Ovary (tissue), 9 donors: ENCODE measurements around the gene THOC2. TPM values are rescaled to one million over a fixed set of nuclear protein-coding genes. Genes with fewer than 3 reads are reported as not detected.

ENCODE experiments used
- DNase-seq, 5 donors: peaks; one replicate each; pipeline ENCODE4 v3.0.0-alpha.2; 2019 to 2020
- H3K27ac ChIP-seq, 2 donors: fragments of 200-600 bp; one replicate each; pipeline versions ENCODE4 v1.5.1 to v1.8.0; 2019 to 2022
- H3K27me3 ChIP-seq: fragments of 200-600 bp; one replicate; pipeline ENCODE4 v1.8.0; 2022
- H3K36me3 ChIP-seq: fragments of 200-600 bp; sonication (generic); one replicate; pipeline ENCODE4 v1.5.1; 2019
- H3K4me1 ChIP-seq: one replicate; pipeline ENCODE4 v1.8.1; 2013; ENCODE audit warnings: mild to moderate bottlenecking, moderate library complexity; ENCODE audit not compliant: insufficient read depth
- H3K4me3 ChIP-seq: fragments of 200-600 bp; sonication (generic); one replicate; pipeline ENCODE4 v1.5.1; 2017
- H3K9me3 ChIP-seq, 2 donors: fragments of 200-600 bp in 1 of 2; sonication (generic) in 1 of 2; one replicate each; pipeline versions ENCODE4 v1.5.1 to v1.8.1; 2013 to 2019; ENCODE audit warnings: mild to moderate bottlenecking in 1 of 2, moderate library complexity in 1 of 2
- CTCF ChIP-seq, 3 donors: fragments of 450-650 bp in 2 of 3; fragments of 200-600 bp in 1 of 3; IDR thresholded peaks; one replicate each; pipeline versions ENCODE4 v1.5.1 to v1.8.0; 2016 to 2022; ENCODE audit warnings: antibody characterized with exemption in 3 of 3, mild to moderate bottlenecking in 1 of 3
- EP300 ChIP-seq: sonication (generic); formaldehyde crosslinking; IDR thresholded peaks from one replicate; pipeline ENCODE4 v1.6.1; 2017; ENCODE audit warnings: antibody characterized with exemption
- POLR2A ChIP-seq: fragments of 450-650 bp; IDR thresholded peaks from one replicate; pipeline ENCODE4 v1.6.1; 2017; ENCODE audit warnings: antibody characterized with exemption, mild to moderate bottlenecking, moderate library complexity
- WGBS, 3 donors: extraction: QIAGEN DNeasy Blood & Tissue Kit in 1 of 3; methylation state at CpG; one replicate each; pipeline versions ENCODE4 v1.1.5 to v1.1.7; 2013 to 2017; 5-methylcytosine and 5-hydroxymethylcytosine counted together
- intact Hi-C, 4 donors: fragments of 100-400 bp; cut with DNase I; formaldehyde crosslinking; loops; one replicate each; pipeline versions ENCODE4 v1.11.0 to v1.15.1; 2022 to 2023
- polyA plus RNA-seq, 2 donors: library from polyadenylated mRNA; stranded (reverse); fragments of 200-250 nt in 1 of 2; fragments of 350-450 nt in 1 of 2; fragmentation: Illumina TruSeq in 1 of 2; extraction: RNeasy Lipid Tissue Mini Kit (QIAGEN cat#74804) in 1 of 2; gene quantifications; one replicate each; pipeline ENCODE4 v1.2.3, GENCODE V29; 2013 to 2014
- total RNA-seq, 7 donors: library from RNA; depleted of rRNA in 2 of 7; stranded (reverse); fragments of >200 nt in 2 of 7; fragmentation: NEBNext Ultra II Directional in 3 of 7; extraction: Animal tissue kit (Norgen Biotek cat#: 25700) in 3 of 7; gene quantifications; one replicate each; pipeline versions ENCODE4 v1.1.0 to v1.2.4, GENCODE V29; 2016 to 2023
- donor health status: DM: no; HTN: no; CAD: no; lungs with moderate emphysema.
- donor health status: DM: no; HTN: no; CAD: no.
- donor health status: Bipolar disorder and iron deficiency.
- donor health status: DM: yes; HTN: yes; CAD: no.
- donor health status: DM: no; HTN: no; CAD: no.
- donor health status: DM: yes; HTN: yes; CAD: no.

Gene THOC2
- total and polyA plus RNA-seq, 9 donors, result 37.0 to 91.9 (median 77.7) TPM

GRCh38 chrX:123755107-123755506, 22.3 kb upstream of the THOC2 start:
- Histone ChIP-seq H3K4me1 (no peaks in the 10 kb centered on the region), H3K4me3 (no peak overlapping the region), H3K9me3 (no peaks in the 10 kb centered on the region), H3K27me3 (no peaks in the 10 kb centered on the region), H3K27ac (no peak overlapping the region), H3K36me3 (no peaks in the 10 kb centered on the region)
- no peak for DNase-seq
- intact Hi-C loops, result no loop called here
- TF ChIP-seq CTCF (IDR thresholded peaks at IDR 0.05), result no peak
- TF ChIP-seq POLR2A, result no peak
- TF ChIP-seq EP300, result no peak
- WGBS, 3 donors, result 72 to 82% (median 74%) methylated on average over 2 of the region's 2 CpGs

- Histone ChIP-seq H3K4me1 (no peaks in the 10 kb centered on the region), H3K27ac (no peak overlapping the region), H3K36me3 (no peaks in the 10 kb centered on the region), H3K27me3 (no peaks in the 10 kb centered on the region), H3K9me3 (no peaks in the 10 kb centered on the region), H3K4me3 (no peak overlapping the region)
- DNase-seq, result no peak
- TF ChIP-seq EP300 (no peak), POLR2A (no peak), CTCF (IDR thresholded peaks at IDR 0.05) (no peak)
- WGBS, 3 donors, result 80 to 87% (median 84%) methylated on average over 8 of the region's 8 CpGs
- intact Hi-C loops, result no loop called here
Measured at GRCh38 chrX:123753656-123754350, 21.0 kb upstream of the THOC2 start.

- H3K36me3 ChIP-seq, result no peaks in the 10 kb centered on the region
- H3K9me3 ChIP-seq, result no peaks in the 10 kb centered on the region
- no peak overlapping the region for H3K4me3 ChIP-seq
- WGBS, 3 donors, result 39 to 44% (median 41%) methylated on average over 2 of the region's 2 CpGs
- no peak overlapping the region for H3K27ac ChIP-seq
- no peaks in the 10 kb centered on the region for H3K27me3 ChIP-seq
- TF ChIP-seq POLR2A, result no peak
- TF ChIP-seq EP300, result no peak
- TF ChIP-seq CTCF (IDR thresholded peaks at IDR 0.05), result no peak
- intact Hi-C loops, result no loop called here
- H3K4me1 ChIP-seq, result no peaks in the 10 kb centered on the region
- DNase-seq, result no peak
Measured at GRCh38 chrX:123749643-123750042, 16.8 kb upstream of the THOC2 start.

- no peak overlapping the region for H3K27ac ChIP-seq
- TF ChIP-seq POLR2A (no peak), CTCF (IDR thresholded peaks at IDR 0.05) (no peak), EP300 (no peak)
- no peaks in the 10 kb centered on the region for H3K27me3 ChIP-seq
- no peaks in the 10 kb centered on the region for H3K36me3 ChIP-seq
- DNase-seq, result no peak
- intact Hi-C loops, result no loop called here
- H3K4me3 ChIP-seq, result no peak overlapping the region
- 61 to 78% (median 64%) methylated on average over 3 of the region's 3 CpGs for WGBS, 3 donors
- H3K9me3 ChIP-seq, result no peaks in the 10 kb centered on the region
- H3K4me1 ChIP-seq, result no peaks in the 10 kb centered on the region
Measured at GRCh38 chrX:123745511-123745910, 12.7 kb upstream of the THOC2 start.
